Activated CD4-positive, alpha-beta T cell treated with anti-CD3 and anti-CD28 coated beads, Interleukin-2, amount 50 U/mL, for 1 hour (primary cell): ENCODE measurements around the gene XXYLT1.

Source experiments
- DNase-seq: peaks from one replicate; pipeline ENCODE4 v3.0.0-alpha.2; 2020

The XXYLT1 gene

DNA sequence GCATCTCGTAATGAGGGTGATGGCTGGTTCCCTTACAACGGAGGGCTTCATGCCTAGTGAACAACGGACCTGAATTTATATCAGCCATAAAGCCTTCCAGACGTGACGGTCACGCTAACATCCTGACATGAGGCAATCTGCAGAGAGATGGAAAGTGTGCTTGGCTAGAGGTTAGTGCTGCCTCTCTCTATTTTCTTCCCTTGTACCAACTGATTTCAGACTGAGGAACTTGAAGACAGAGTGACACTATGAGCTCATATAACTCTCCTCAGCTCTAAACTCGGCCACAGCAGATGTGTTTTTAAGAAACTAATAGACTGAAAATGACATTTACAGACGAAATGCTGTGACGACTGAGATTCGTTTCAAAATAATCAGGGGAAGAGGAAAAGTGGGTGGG lies 122.4 kb downstream of the XXYLT1 start:
- no peak for DNase-seq

GRCh38 chr3:195147649-195148080 lies 123.3 kb downstream of the XXYLT1 start:
- peak; percentile 8 for DNase-seq

- DNase-seq: no peak
Observed at GRCh38 chr3:195146131-195146530, 124.8 kb downstream of the XXYLT1 start.

GRCh38 chr3:195145579-195145978 lies 125.4 kb downstream of the XXYLT1 start:
- DNase-seq: no peak

DNA sequence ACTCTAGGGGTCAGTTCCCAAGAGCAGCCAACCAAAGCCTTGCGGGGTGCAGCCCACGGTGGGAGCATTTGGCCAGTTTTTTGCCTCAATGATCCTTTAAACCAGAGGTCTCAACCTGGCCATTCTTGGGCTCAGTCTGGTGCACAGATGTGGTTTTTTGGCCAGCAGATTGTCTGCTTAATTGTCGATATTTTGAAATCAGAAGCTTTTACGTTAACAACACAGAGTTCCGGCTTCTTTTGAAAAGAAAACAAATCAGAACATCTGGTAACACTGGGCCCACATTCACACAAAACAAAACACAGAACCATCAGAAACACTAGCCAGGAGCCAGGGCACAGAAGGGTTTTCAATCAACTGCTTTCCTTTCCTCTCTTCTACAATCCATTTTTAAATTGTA lies 127.7 kb downstream of the XXYLT1 start:
- DNase-seq: no peak

- DNase-seq: no peak
Observed at GRCh38 chr3:195142519-195142918, 128.4 kb downstream of the XXYLT1 start.

GRCh38 chr3:195140816-195141793 lies 129.9 kb downstream of the XXYLT1 start:
- no peak for DNase-seq

GRCh38 chr3:195140410-195140809 lies 130.5 kb downstream of the XXYLT1 start:
- DNase-seq: no peak

DNA sequence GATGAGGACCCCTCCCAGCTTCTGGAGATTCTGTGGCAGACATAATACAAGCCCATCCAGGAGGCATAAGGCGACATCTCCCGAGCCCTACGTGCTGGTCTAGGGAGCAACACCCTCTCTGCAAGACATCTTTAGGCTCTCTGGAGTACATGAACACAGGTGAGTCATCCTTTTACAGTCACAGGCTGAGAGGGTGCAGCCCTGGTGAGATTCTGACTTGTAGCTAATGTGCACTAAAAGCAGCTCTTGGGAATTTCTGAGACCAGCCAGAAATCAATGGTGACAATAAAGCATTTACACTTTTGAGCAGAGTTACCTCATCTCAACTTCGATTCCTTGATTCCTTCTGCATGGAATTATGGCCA lies 131.1 kb downstream of the XXYLT1 start:
- DNase-seq: no peak

DNA sequence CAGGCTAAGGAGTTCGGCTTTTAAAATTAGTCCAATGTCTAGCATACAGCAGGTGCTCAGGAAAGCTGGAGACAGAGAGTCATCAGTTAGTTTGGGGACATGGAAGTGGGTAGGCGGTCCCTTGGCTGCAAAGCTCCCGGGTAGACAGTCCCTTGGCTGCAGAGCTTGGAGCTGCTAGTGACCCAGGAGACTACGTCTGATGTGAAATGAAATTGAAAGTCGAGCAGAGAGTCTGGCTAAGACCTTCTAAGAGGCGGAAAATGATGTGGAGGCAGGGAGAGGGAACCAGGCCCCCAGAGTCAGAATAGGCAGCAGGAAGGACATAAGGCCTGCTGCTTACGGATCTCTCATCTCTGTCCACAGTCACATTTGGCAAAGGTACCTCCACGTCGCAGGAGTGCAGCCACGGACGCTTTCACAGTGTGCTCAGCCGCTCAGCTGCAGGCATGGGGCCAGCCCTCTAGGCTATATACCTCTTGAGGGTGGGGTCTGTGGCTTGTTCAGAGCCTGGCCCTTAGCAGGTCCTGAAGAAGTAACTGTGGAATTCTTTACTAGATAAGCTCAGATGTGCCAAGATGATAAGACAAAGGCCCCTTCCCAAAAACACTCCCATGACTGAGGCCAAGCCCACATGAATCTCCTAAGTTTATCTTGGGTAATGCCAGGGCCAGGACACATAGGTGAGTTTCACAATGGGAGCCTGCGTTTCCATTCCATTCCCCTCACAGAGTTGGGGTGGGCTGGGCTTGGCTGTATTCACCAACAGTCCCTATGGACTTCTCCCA lies 131.7 kb downstream of the XXYLT1 start:
- no peak for DNase-seq

- DNase-seq: no peak
Observed at GRCh38 chr3:195137638-195138588, 133.0 kb downstream of the XXYLT1 start.

DNA sequence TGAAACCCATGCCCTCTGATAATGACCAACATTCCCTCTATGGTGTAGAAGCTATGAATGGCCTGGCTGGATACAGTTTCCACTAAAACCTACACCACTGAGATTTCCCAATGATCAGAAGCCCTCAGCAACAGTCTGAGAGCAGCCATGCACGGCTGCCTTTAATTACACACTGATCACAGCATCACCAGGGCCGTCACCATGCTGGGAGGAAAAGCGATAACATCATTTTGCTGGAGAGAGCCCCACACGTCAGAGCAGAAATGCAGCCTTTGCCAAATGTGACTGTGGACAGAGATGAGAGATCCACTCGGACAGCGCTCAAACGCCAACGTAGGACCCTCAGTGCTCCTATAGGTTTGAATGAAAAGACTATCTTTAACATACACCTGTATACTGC lies 135.0 kb downstream of the XXYLT1 start:
- no peak for DNase-seq

- DNase-seq: no peak
Observed at GRCh38 chr3:195134431-195134830, 136.5 kb downstream of the XXYLT1 start.

DNA sequence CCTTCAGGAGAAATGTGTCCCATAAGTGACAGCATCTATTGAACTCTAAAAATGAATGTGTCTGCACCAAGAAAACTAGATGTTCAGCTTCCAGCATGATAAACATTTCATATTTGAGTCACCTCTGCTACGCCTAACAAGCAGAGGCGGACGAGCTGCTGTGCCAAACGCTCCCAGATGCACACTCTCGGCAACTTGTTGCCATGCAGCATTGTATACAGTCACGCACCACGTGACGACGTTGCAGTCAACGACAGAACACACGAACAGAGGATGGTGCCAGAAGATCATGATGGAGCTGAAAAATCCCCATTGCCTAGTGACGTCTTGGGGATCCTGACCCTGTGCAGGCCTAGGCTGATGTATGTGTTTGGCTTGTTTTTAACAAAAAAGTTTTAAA lies 137.5 kb downstream of the XXYLT1 start:
- peak; percentile 45 for DNase-seq

DNA sequence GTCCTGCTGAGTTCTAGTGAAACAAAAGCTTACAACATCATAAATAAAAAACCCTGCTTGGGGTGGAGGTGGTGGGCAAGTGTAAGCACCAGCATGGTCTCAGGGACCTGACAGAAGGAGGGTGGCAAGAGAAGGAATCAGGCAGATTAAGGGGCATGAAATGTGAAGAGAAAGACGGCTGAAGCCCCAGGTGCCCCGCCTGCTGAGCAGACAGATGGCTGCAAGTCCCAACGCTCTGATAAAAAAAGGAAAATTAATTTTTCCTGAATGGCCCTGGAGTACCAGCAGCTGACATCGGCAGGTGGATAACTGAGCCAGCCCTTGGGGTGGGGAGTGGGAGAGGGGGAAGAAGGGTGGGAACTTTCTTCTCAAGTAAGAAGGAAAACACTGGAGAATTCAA lies 137.9 kb downstream of the XXYLT1 start:
- DNase-seq: no peak

- DNase-seq: no peak
Observed at GRCh38 chr3:195131176-195131575, 139.8 kb downstream of the XXYLT1 start.

DNA sequence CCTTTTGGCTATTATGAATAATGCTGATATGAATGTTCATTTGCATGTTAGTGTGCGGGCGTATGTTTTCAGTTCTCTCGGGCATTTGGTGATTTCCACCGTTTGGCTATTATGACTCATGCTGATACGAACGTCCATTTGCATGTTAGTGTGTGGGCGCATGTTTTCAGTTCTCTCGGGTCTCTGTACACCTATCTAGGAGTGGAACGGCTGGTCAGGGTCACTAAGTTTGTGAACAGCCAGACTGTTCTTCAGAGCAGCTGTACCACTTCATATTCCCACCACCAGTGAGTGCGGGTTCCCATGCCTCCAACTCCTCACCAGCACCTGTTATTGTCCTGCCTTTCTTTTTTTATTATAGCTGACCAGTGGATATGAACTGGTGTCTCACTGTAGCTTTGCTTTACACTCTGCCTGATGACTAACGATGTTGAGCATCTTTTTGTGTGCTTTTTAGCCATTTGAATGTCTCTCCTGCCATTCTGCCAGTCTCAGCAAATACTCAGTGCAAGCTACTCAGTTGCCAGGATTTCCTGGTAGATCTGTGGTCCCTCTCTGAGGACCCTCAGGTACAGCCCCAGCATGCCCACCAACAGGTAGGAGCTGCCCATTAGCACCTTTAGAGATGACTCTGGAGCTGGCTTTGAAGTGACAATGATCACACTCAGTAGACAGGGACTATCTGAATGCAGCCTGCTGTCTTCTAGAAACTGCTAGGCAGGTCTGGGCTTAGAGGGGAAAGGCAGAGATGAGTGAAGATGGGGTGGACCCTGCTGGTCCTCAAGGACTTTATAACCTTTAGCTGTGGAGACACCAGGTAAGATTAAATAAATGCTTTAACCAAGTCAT lies 141.1 kb downstream of the XXYLT1 start:
- DNase-seq: no peak

DNA sequence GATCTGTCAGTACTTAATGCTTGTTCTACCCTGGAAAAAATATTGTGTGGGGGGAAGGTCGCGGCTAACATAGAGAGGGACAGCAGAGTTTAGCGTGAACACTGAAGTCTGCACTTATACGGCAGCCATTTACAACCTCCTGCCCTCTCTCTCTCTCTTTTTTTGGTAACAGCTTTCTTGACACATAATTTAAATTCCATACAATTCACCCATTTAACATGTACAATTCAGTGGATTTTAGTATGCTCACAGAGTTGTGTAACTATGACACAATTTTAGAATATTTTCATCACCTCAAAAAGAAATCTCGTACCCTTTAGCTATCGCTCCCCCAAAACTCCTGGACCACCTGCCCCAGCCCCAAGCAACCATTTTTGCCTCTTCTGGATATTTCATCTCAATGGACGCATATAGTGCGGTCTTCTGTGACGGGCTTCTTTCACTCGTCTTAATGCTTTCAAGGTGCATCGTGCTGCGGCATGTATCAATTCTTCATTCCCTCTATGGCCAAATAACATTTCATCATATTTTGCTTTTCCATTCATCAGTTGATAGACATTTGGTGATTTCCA lies 141.8 kb downstream of the XXYLT1 start:
- DNase-seq: no peak

- DNase-seq: no peak
Observed at GRCh38 chr3:195128255-195129071, 142.5 kb downstream of the XXYLT1 start.

GRCh38 chr3:195126056-195126605 lies 144.8 kb downstream of the XXYLT1 start:
- no peak for DNase-seq
